22Rv1 (cell line): ENCODE results near the gene NBEAL1.
"Not testable (repeated sequence)": the region's sequence is repeated elsewhere in the genome, so short reads cannot be mapped to it uniquely, and the experiment has no call there.

Source experiments
- H3K27ac ChIP-seq: fragments of 450-650 bp; 2 replicates; pipeline ENCODE4 v1.5.1; 2017
- CTCF ChIP-seq: fragments of 450-650 bp; IDR thresholded peaks from 2 replicates; pipeline ENCODE4 v1.5.1; 2017; ENCODE audit warnings: mild to moderate bottlenecking
- ZFX ChIP-seq: fragments of 450-650 bp; IDR thresholded peaks from 2 replicates; pipeline ENCODE4 v1.6.1; 2017; ENCODE audit warnings: antibody characterized with exemption, borderline replicate concordance

Gene NBEAL1

GRCh38 chr2:203042178-203042577, 27.5 kb downstream of the NBEAL1 start:
- TF ChIP-seq CTCF (no peak), ZFX (no peak)
- no peak overlapping the region for H3K27ac ChIP-seq

- no peak for TF ChIP-seq CTCF
- TF ChIP-seq ZFX: no peak
- no peak overlapping the region for H3K27ac ChIP-seq
Measured at GRCh38 chr2:203043226-203043625, 28.6 kb downstream of the NBEAL1 start.

- no peak overlapping the region for H3K27ac ChIP-seq
- no peak for TF ChIP-seq ZFX
- no peak for TF ChIP-seq CTCF
Measured at GRCh38 chr2:203045867-203046266, 31.2 kb downstream of the NBEAL1 start.

GRCh38 chr2:203052539-203052938, 37.9 kb downstream of the NBEAL1 start:
- TF ChIP-seq CTCF: no peak
- TF ChIP-seq ZFX: no peak
- H3K27ac ChIP-seq: no peak overlapping the region

GRCh38 chr2:203059567-203060240, 45.0 kb downstream of the NBEAL1 start:
- TF ChIP-seq ZFX: no peak
- TF ChIP-seq CTCF: no peak
- H3K27ac ChIP-seq: no peak overlapping the region

GRCh38 chr2:203061346-203061745, 46.7 kb downstream of the NBEAL1 start:
- no peak overlapping the region for H3K27ac ChIP-seq
- TF ChIP-seq ZFX (no peak), CTCF (no peak)

GRCh38 chr2:203062126-203062525, 47.5 kb downstream of the NBEAL1 start:
- TF ChIP-seq ZFX: no peak
- no peak for TF ChIP-seq CTCF
- H3K27ac ChIP-seq: no peak overlapping the region

GRCh38 chr2:203066519-203067091, 51.9 kb downstream of the NBEAL1 start:
- not testable (repeated sequence) for H3K27ac ChIP-seq
